Type B pancreatic cell (in vitro differentiated cells): ENCODE measurements around the gene KCNH8. TPM values are rescaled to one million over a fixed set of nuclear protein-coding genes. Genes with fewer than 3 reads are reported as not detected.

ENCODE experiments used
- DNase-seq: peaks from one replicate; pipeline ENCODE4 v3.0.0; 2021; ENCODE audit warnings: mixed read lengths; ENCODE audit not compliant: unreplicated experiment; ENCODE audit errors: extremely low spot score
- H3K27ac Mint-ChIP-seq: 2 replicates; pipeline ENCODE4 v1.8.0; 2021; ENCODE audit warnings: mild to moderate bottlenecking, mixed read lengths
- H3K27me3 Mint-ChIP-seq: 2 replicates; pipeline ENCODE4 v1.8.0; 2021; ENCODE audit warnings: mixed read lengths
- H3K36me3 Mint-ChIP-seq: 2 replicates; pipeline ENCODE4 v1.8.0; 2021; ENCODE audit warnings: mixed read lengths
- H3K4me1 Mint-ChIP-seq: one replicate; pipeline ENCODE4 v1.8.0; 2021; ENCODE audit warnings: mixed read lengths; ENCODE audit not compliant: unreplicated experiment
- H3K4me3 Mint-ChIP-seq: 2 replicates; pipeline ENCODE4 v1.8.0; 2021; ENCODE audit warnings: mild to moderate bottlenecking, mixed read lengths
- H3K9me3 Mint-ChIP-seq: 2 replicates; pipeline ENCODE4 v1.8.0; 2021; ENCODE audit warnings: mixed read lengths
- total RNA-seq: library from RNA; stranded (reverse); gene quantifications from 2 replicates; pipeline ENCODE4 v1.2.1, GENCODE V29; 2021; ENCODE audit warnings: low replicate concordance
- TF ChIP-seq, protein P1 (sequence below): fragments of 200-600 bp; sonication (generic); conservative IDR thresholded peaks from 2 replicates; pipeline ENCODE4 v1.5.0; 2021; ENCODE audit warnings: antibody characterized with exemption, mild to moderate bottlenecking

Gene KCNH8
- total RNA-seq, 1 donor from 2014 or later: 1.2 TPM

DNA sequence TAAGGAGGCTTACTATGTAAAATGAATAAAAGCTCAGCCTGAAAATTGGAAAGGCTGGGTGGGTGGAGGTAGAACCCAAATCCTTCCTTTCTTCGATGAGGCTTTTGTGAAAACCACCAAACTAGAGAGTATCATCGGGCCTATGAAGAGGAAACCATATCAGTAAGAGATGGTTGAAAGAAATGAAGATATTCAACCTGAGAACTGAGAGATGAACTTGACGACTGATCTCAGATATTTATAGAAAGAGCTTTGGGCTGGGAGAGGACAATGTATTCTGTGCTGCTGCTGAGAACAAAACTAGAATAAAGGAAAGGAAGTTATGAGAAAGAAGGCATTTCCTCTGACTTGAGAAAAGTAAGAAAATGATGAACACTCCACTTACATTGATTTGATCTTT, 236.6 kb downstream of the KCNH8 start:
- Mint-ChIP-seq H3K9me3 (no peaks in the 10 kb centered on the region), H3K4me1 (no peaks in the 10 kb centered on the region), H3K36me3 (no peaks in the 10 kb centered on the region), H3K4me3 (no peak overlapping the region), H3K27ac (no peak overlapping the region), H3K27me3 (no peaks in the 10 kb centered on the region)
- TF ChIP-seq, protein P1, sequence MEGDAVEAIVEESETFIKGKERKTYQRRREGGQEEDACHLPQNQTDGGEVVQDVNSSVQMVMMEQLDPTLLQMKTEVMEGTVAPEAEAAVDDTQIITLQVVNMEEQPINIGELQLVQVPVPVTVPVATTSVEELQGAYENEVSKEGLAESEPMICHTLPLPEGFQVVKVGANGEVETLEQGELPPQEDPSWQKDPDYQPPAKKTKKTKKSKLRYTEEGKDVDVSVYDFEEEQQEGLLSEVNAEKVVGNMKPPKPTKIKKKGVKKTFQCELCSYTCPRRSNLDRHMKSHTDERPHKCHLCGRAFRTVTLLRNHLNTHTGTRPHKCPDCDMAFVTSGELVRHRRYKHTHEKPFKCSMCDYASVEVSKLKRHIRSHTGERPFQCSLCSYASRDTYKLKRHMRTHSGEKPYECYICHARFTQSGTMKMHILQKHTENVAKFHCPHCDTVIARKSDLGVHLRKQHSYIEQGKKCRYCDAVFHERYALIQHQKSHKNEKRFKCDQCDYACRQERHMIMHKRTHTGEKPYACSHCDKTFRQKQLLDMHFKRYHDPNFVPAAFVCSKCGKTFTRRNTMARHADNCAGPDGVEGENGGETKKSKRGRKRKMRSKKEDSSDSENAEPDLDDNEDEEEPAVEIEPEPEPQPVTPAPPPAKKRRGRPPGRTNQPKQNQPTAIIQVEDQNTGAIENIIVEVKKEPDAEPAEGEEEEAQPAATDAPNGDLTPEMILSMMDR: no peak
- no peak for DNase-seq

DNA sequence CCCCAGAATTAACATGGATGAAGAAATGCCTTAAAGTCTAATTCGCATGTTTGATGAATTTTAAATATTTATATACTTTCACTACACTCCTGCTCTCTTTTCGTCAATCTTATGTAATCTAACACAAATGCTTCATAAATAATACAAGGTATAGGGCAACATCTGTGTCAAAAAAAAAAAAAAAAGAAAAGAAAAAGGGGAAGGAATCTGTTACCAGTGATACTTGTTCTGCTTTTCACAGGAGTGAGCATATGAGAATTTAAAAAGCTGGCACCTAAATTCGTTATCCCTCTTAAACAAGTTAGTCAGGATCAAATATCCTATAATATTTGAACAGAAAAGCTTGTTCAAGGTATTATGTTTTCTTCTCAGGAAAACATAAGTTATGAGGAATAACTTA, 243.8 kb downstream of the KCNH8 start:
- H3K36me3 Mint-ChIP-seq: no peaks in the 10 kb centered on the region
- TF ChIP-seq, protein P1: no peak
- no peak overlapping the region for H3K27ac Mint-ChIP-seq
- H3K4me3 Mint-ChIP-seq: no peak overlapping the region
- no peak for DNase-seq
- no peaks in the 10 kb centered on the region for H3K4me1 Mint-ChIP-seq
- H3K9me3 Mint-ChIP-seq: no peaks in the 10 kb centered on the region
- H3K27me3 Mint-ChIP-seq: no peaks in the 10 kb centered on the region

DNA sequence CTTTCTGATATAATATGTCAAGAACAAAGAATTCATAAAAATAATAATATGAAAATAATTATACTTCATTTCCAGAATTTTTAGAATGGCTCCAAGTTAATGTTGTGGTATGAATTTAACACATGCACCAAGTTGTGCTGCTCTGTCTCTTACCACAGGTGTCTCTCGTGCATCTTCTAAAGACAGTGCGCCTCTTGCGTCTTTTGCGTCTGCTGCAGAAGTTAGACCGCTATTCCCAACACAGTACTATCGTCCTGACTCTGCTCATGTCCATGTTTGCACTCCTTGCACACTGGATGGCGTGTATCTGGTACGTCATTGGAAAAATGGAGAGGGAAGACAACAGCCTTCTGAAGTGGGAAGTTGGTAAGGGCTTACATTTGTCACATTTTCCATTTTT, 246.6 kb downstream of the KCNH8 start:
- TF ChIP-seq, protein P1: no peak
- no peaks in the 10 kb centered on the region for H3K36me3 Mint-ChIP-seq
- H3K9me3 Mint-ChIP-seq: no peaks in the 10 kb centered on the region
- DNase-seq: no peak
- no peak overlapping the region for H3K4me3 Mint-ChIP-seq
- H3K27me3 Mint-ChIP-seq: no peaks in the 10 kb centered on the region
- H3K27ac Mint-ChIP-seq: no peak overlapping the region
- no peaks in the 10 kb centered on the region for H3K4me1 Mint-ChIP-seq

DNA sequence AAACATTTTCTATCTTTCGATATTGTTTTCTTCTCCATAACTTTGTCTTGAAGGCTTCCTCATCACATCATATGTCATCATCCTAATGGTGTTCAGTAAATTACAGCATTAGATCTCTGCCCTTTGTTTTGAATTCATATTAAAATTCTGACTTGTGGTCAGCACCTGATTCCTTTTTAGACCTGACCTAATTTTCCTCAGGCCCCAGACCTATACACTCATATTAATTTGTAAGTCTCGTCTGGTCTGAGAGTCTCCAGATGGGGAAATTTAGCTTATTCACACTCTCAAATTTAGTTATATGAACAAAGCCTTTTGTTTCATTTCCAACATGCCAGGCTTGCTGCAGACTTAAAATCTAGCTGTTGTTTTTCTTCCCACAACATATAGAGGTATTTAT, 248.4 kb downstream of the KCNH8 start:
- H3K4me1 Mint-ChIP-seq: no peaks in the 10 kb centered on the region
- no peak overlapping the region for H3K27ac Mint-ChIP-seq
- no peak overlapping the region for H3K4me3 Mint-ChIP-seq
- no peaks in the 10 kb centered on the region for H3K36me3 Mint-ChIP-seq
- no peaks in the 10 kb centered on the region for H3K9me3 Mint-ChIP-seq
- H3K27me3 Mint-ChIP-seq: no peaks in the 10 kb centered on the region
- TF ChIP-seq, protein P1: no peak
- DNase-seq: no peak

DNA sequence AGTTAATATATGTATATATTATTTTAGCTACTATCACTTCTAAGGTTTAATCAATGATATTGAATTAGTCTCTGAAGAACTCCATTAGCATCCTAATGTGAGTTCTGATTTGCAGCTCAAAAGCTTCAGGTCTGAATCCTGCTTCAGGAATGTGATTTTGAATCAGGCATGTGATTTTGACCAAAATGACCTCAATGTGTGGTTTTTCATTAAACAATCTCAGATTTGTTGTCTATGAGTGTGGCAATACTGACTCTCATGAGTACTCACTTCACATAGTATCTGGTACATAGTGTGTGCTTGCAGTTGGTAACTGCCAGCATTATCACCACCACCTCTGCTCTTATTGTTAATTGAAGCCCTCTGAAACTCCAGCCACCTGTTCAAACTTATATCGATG, 251.0 kb downstream of the KCNH8 start:
- Mint-ChIP-seq H3K4me3 (no peak overlapping the region), H3K27ac (no peak overlapping the region), H3K9me3 (no peaks in the 10 kb centered on the region), H3K27me3 (no peaks in the 10 kb centered on the region), H3K4me1 (no peaks in the 10 kb centered on the region), H3K36me3 (no peaks in the 10 kb centered on the region)
- TF ChIP-seq, protein P1: no peak
- no peak for DNase-seq

DNA sequence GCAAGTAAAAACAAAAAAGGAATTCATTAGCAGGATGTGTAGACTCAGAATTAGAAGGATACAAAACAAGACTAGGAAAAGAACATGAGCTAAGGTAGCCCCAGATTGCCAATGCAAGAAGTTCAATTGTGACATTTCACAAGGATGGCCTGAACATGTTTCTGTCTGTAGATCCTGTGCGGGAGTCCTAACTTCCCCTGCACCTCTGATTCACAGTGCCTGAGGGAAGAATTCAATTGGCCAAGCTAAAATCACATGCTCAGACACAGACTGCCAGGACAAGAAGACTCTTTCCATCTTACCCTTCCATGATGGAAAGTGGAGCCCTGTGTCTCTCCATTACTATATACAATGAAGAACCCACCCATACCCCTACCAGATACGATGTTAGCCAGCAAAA, 251.5 kb downstream of the KCNH8 start:
- H3K27ac Mint-ChIP-seq: no peak overlapping the region
- no peaks in the 10 kb centered on the region for H3K4me1 Mint-ChIP-seq
- H3K27me3 Mint-ChIP-seq: no peaks in the 10 kb centered on the region
- no peaks in the 10 kb centered on the region for H3K9me3 Mint-ChIP-seq
- TF ChIP-seq, protein P1: no peak
- DNase-seq: no peak
- H3K4me3 Mint-ChIP-seq: no peak overlapping the region
- no peaks in the 10 kb centered on the region for H3K36me3 Mint-ChIP-seq
